Gastrocnemius medialis (tissue), 4 donors: Measurements from ENCODE around the gene FARP1.

ENCODE experiments used
- POLR2A ChIP-seq, 2 donors: fragments of 450-650 bp; IDR thresholded peaks; one replicate each; pipeline ENCODE4 v1.6.1; 2017; ENCODE audit warnings: antibody characterized with exemption in 2 of 2, mild to moderate bottlenecking in 2 of 2, moderate library complexity in 2 of 2
- TF ChIP-seq, protein P1 (sequence below), 5 experiments: fragments of 450-650 bp in 3 of 5; fragments of 200-600 bp in 2 of 5; sonication (generic) in 2 of 5; IDR thresholded peaks in 4 of 5; conservative IDR thresholded peaks in 1 of 5; 1 replicate in 4 of 5; 2 replicates in 1 of 5; pipeline ENCODE4 v1.5.1; 2016 to 2019; ENCODE audit warnings: antibody characterized with exemption in 5 of 5, mild to moderate bottlenecking in 3 of 5, moderate library complexity in 3 of 5

- TF ChIP-seq, protein P1, sequence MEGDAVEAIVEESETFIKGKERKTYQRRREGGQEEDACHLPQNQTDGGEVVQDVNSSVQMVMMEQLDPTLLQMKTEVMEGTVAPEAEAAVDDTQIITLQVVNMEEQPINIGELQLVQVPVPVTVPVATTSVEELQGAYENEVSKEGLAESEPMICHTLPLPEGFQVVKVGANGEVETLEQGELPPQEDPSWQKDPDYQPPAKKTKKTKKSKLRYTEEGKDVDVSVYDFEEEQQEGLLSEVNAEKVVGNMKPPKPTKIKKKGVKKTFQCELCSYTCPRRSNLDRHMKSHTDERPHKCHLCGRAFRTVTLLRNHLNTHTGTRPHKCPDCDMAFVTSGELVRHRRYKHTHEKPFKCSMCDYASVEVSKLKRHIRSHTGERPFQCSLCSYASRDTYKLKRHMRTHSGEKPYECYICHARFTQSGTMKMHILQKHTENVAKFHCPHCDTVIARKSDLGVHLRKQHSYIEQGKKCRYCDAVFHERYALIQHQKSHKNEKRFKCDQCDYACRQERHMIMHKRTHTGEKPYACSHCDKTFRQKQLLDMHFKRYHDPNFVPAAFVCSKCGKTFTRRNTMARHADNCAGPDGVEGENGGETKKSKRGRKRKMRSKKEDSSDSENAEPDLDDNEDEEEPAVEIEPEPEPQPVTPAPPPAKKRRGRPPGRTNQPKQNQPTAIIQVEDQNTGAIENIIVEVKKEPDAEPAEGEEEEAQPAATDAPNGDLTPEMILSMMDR (IDR thresholded peaks at IDR 0.05 in 4 of 5, conservative IDR thresholded peaks at IDR 0.05 in 1 of 5), result no peak
- no peak for TF ChIP-seq POLR2A (IDR thresholded peaks at IDR 0.05)
Measured at GRCh38 chr13:98312606-98313005, 169.7 kb downstream of the FARP1 start.
